ENCODE measurements around the gene TM4SF4. TPM values are rescaled to one million over a fixed set of nuclear protein-coding genes. Genes with fewer than 3 reads are reported as not detected.

TM4SF4 gene
- total RNA-seq, 4 donors from 2014 or later: 0.13 to 2.3 TPM; not detected in 2

- TF ChIP-seq CTCF (IDR thresholded peaks at IDR 0.05 in 4 of 5, conservative IDR thresholded peaks at IDR 0.05 in 1 of 5): peak in 1 of 5 experiments; percentile 22
- no peak for TF ChIP-seq POLR2A (IDR thresholded peaks at IDR 0.05)
- intact Hi-C loops (cut with DNase I; ENCODE audit: low total_unique reads): no loop called here
- ATAC-seq: no peak
These were observed 14.7 kb downstream of the TM4SF4 start for GRCh38 chr3:149489060-149489690.

GRCh38 chr3:149490260-149490971 is 15.9 kb downstream of the TM4SF4 start:
- H3K27ac ChIP-seq: no peak overlapping the region
- TF ChIP-seq POLR2A (IDR thresholded peaks at IDR 0.05) (no peak), CTCF (IDR thresholded peaks at IDR 0.05 in 4 of 5, conservative IDR thresholded peaks at IDR 0.05 in 1 of 5) (no peak)
- DNase-seq: no peak
- H3K27me3 ChIP-seq: no peaks in the 10 kb centered on the region
- H3K4me3 ChIP-seq: no peak overlapping the region
- H3K4me1 ChIP-seq: peaks cover 0 to 14% of the 10 kb centered on the region in 2 donors
- H3K9me3 ChIP-seq: no peaks in the 10 kb centered on the region
- no peaks in the 10 kb centered on the region for H3K36me3 ChIP-seq
- intact Hi-C loops (cut with DNase I; ENCODE audit: low total_unique reads): no loop called here
- peak in 1 of 2 donors; percentile 24 for ATAC-seq
- in situ Hi-C loops (cut with MboI; ENCODE audit: low sequenced_read_pairs in 4 of 4): loop anchor here (25.0 kb wide), 3 partner anchors 103 to 528 kb away; partner anchors contain the start of gene TM4SF1 (in 1 of the 4)

More at GRCh38 chr3:149489060-149489690, 14.7 kb downstream of the TM4SF4 start:
- no peaks in the 10 kb centered on the region for H3K27me3 ChIP-seq
- no peaks in the 10 kb centered on the region for H3K9me3 ChIP-seq
- no peak for DNase-seq
- H3K4me3 ChIP-seq: no peak overlapping the region
- peaks cover 0 to 14% of the 10 kb centered on the region in 2 donors for H3K4me1 ChIP-seq
- H3K27ac ChIP-seq: no peak overlapping the region
- no peaks in the 10 kb centered on the region for H3K36me3 ChIP-seq
- in situ Hi-C loops (cut with MboI; ENCODE audit: low sequenced_read_pairs in 4 of 4): loop anchor here (10.0 to 25.0 kb wide), 4 partner anchors 102 to 527 kb away; partner anchors contain the start of gene TM4SF1 (in 1 of the 4)

- in situ Hi-C loops (cut with MboI; ENCODE audit: low sequenced_read_pairs in 4 of 4): loop anchor here (25.0 kb wide), 3 partner anchors 106 to 531 kb away; partner anchors contain the start of gene TM4SF1 (in 1 of the 4)
- ATAC-seq (no peak), DNase-seq (no peak)
- H3K4me3 ChIP-seq: no peak overlapping the region
- no peaks in the 10 kb centered on the region for H3K36me3 ChIP-seq
- H3K4me1 ChIP-seq: peaks cover 0 to 14% of the 10 kb centered on the region in 2 donors
- intact Hi-C loops (cut with DNase I; ENCODE audit: low total_unique reads): no loop called here
- H3K27me3 ChIP-seq: no peaks in the 10 kb centered on the region
- TF ChIP-seq CTCF (IDR thresholded peaks at IDR 0.05 in 4 of 5, conservative IDR thresholded peaks at IDR 0.05 in 1 of 5): no peak
- no peak for TF ChIP-seq POLR2A (IDR thresholded peaks at IDR 0.05)
- no peaks in the 10 kb centered on the region for H3K9me3 ChIP-seq
- no peak overlapping the region for H3K27ac ChIP-seq
These were observed 19.0 kb downstream of the TM4SF4 start for GRCh38 chr3:149493315-149494021.

- Histone ChIP-seq H3K27me3 (no peaks in the 10 kb centered on the region), H3K36me3 (no peaks in the 10 kb centered on the region), H3K4me1 (peaks cover 0 to 14% of the 10 kb centered on the region in 2 donors), H3K4me3 (no peak overlapping the region), H3K9me3 (no peaks in the 10 kb centered on the region), H3K27ac (no peak overlapping the region)
- in situ Hi-C loops (cut with MboI; ENCODE audit: low sequenced_read_pairs in 4 of 4) (loop anchor here (25.0 kb wide), 3 partner anchors 107 to 532 kb away; partner anchors contain the start of gene TM4SF1 (in 1 of the 4)), intact Hi-C loops (cut with DNase I; ENCODE audit: low total_unique reads) (no loop called here)
- no peak for ATAC-seq
- DNase-seq: no peak
- TF ChIP-seq CTCF (IDR thresholded peaks at IDR 0.05 in 4 of 5, conservative IDR thresholded peaks at IDR 0.05 in 1 of 5) (peak; percentile 25 to 66 (median 55)), POLR2A (IDR thresholded peaks at IDR 0.05) (no peak)
These were observed 19.7 kb downstream of the TM4SF4 start for GRCh38 chr3:149494022-149494758.

Measured in gastrocnemius medialis (tissue), 4 donors.